Choroid plexus epithelial cell (primary cell): ENCODE measurements around the gene TGM2.

Experiments used
- DNase-seq: peaks from one replicate; pipeline ENCODE4 v3.0.0-alpha.2; 2010; ENCODE audit warnings: low read depth
- H3K4me3 ChIP-seq: 2 replicates; pipeline ENCODE4 v1.5.1; 2011; ENCODE audit warnings: low read depth, mild to moderate bottlenecking, control low read depth, low read length, moderate library complexity
- CTCF ChIP-seq: conservative IDR thresholded peaks from 2 replicates; pipeline ENCODE4 v1.5.1; 2011; ENCODE audit warnings: low read depth, mild to moderate bottlenecking, control low read depth, inconsistent platforms, low read length, moderate library complexity

Gene TGM2

GRCh38 chr20:38165966-38166702 is 1.1 kb upstream of the TGM2 start:
- TF ChIP-seq CTCF, result no peak
- no peak overlapping the region for H3K4me3 ChIP-seq
- DNase-seq, result peak; percentile 66

- TF ChIP-seq CTCF, result no peak
- no peak for DNase-seq
- peak overlapping the region; percentile 71 for H3K4me3 ChIP-seq
Measured at GRCh38 chr20:38164624-38165088, 414 bp downstream of the TGM2 start.

GRCh38 chr20:38164069-38164468 is 1.0 kb downstream of the TGM2 start:
- no peak for DNase-seq
- H3K4me3 ChIP-seq, result peak overlapping the region; percentile 71
- TF ChIP-seq CTCF, result no peak

GRCh38 chr20:38162878-38163875 is 1.9 kb downstream of the TGM2 start:
- TF ChIP-seq CTCF, result no peak
- peak overlapping the region; percentile 71 for H3K4me3 ChIP-seq
- no peak for DNase-seq

GRCh38 chr20:38162149-38162548 is 2.9 kb downstream of the TGM2 start:
- DNase-seq, result no peak
- no peak overlapping the region for H3K4me3 ChIP-seq
- TF ChIP-seq CTCF, result no peak

GRCh38 chr20:38161412-38161774 is 3.7 kb downstream of the TGM2 start:
- H3K4me3 ChIP-seq, result no peak overlapping the region
- no peak for DNase-seq
- TF ChIP-seq CTCF, result no peak
